ENCODE measurements around the gene ISX.

- TF ChIP-seq CTCF (conservative IDR thresholded peaks at IDR 0.05 in 1 of 2, IDR thresholded peaks at IDR 0.05 in 1 of 2; ENCODE audit: low read depth in 1 of 2, low read length in 2 of 2) (no peak), EZH2 (IDR thresholded peaks at IDR 0.05; ENCODE audit: low read length, missing control alignments) (no peak)
Measured at GRCh38 chr22:35074583-35074982, 8.6 kb downstream of the ISX start.

Data from fibroblast of lung (primary cell).